Vagina (tissue), 2 donors: ENCODE measurements around the gene MRPS27.

Experiments
- CTCF ChIP-seq, 3 experiments: fragments of 450-650 bp in 2 of 3; fragments of 200-600 bp in 1 of 3; sonication (generic) in 1 of 3; IDR thresholded peaks; one replicate each; pipeline ENCODE4 v1.5.1; 2017 to 2019; ENCODE audit warnings: antibody characterized with exemption in 3 of 3, mild to moderate bottlenecking in 2 of 3, moderate library complexity in 2 of 3
- POLR2A ChIP-seq, 2 donors: fragments of 450-650 bp; IDR thresholded peaks; one replicate each; pipeline ENCODE4 v1.6.1; 2017; ENCODE audit warnings: antibody characterized with exemption in 2 of 2, mild to moderate bottlenecking in 2 of 2, moderate library complexity in 2 of 2

DNA sequence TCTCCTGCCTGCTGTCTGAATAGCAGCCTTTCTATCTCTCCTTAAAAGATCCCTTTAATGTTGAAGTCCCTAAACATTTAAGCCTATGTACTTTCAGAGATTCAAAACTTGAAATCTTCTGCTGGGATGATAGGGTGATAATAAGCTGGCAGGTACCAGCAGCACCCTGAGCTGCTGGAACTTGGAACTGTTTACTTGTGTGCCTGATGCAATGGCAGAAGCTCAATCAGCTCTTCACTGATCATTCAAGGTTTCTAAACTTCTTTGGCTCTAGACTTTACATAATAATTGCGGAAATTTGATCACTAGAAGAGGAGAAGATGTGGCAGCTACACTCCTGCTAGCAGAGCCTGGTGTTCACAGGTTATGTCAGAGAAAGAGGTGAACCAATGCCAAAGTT is 27.6 kb downstream of the MRPS27 start:
- TF ChIP-seq CTCF (IDR thresholded peaks at IDR 0.05) = no peak
- TF ChIP-seq POLR2A (IDR thresholded peaks at IDR 0.05) = no peak
